ENCODE results near the gene RASGRP3. TPM values are rescaled to one million over a fixed set of nuclear protein-coding genes. Genes with fewer than 3 reads are reported as not detected.

The RASGRP3 gene
- total and polyA plus RNA-seq, 2 of the 13 experiments (the other 11 are each of a cell fraction or from before 2014, with no cell fraction given) = 0.01 TPM; not detected in 1

DNA sequence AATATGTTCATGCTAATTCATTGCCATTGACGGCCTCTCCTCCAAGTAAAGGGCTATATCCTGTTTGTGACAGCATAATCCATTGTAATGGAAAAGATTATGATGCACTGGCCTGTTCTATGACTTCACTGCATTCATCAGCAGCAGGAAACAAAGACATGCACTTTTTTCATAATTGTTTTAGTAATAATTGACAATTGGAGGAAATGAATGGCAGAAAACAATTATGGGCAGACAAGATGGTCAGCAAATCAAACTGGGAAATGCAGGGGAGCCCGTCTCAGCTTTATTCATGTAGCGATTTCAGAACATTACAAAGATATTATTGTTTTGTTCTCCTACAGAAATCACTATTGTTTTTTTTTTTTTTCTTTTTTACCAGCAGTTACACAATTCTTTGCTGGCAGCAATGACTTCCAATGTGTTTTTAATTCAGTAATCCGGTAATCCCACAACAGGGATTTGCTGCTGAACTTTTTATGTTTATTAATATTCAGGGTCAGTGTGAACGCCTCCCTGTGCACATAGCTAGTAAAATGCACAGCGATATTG, 33.8 kb upstream of the RASGRP3 start:
- CTCF ChIA-PET (ENCODE audit: low intra/inter-chr PET ratio, low total read pairs) = no interaction called here
- peak overlapping the region; percentile 34 for H2AFZ ChIP-seq (ENCODE audit: low read length)
- H4K20me1 ChIP-seq (ENCODE audit: insufficient read depth, low read length) = no peaks in the 10 kb centered on the region
- POLR2A ChIA-PET = no interaction called here
- no peak overlapping the region for H3K9ac ChIP-seq (ENCODE audit: insufficient read depth, low read depth, low read length)
- H3K27ac ChIP-seq (ENCODE audit: extremely low read length, insufficient read depth, low read length) = no peak overlapping the region
- 13% methylated on average over 6 of the region's 6 CpGs for WGBS (ENCODE audit: low lambda C conversion rate)
- in situ Hi-C loops (cut with HindIII; ENCODE audit: extremely low pct_ligation_motif_present, low pct_unique_long_range_greater_than_20kb) (no loop called here), intact Hi-C loops (cut with micrococcal nuclease; ENCODE audit: unreplicated experiment) (loop anchor here (5.0 kb wide), 1 partner anchor 60 kb away; no protein-coding TSS in a partner anchor)
- H3K36me3 ChIP-seq (replicated peaks in 1 of 2; ENCODE audit: control insufficient read depth in 1 of 2, insufficient read depth in 2 of 2, low read length in 2 of 2) = no peaks in the 10 kb centered on the region
- DNase-seq (ENCODE audit: low spot score) (no peak), FAIRE-seq (no peak), ATAC-seq (no peak)
- BruUV-seq (replicated peaks) = no TSS peak
- TF ChIP-seq SALL1 (CRISPR knock-in tag; IDR thresholded peaks at IDR 0.05) = no peak
- TF ChIP-seq ZNF563 (CRISPR knock-in tag; IDR thresholded peaks at IDR 0.05) = no peak
- TF ChIP-seq HDAC2 (CRISPR knock-in tag; IDR thresholded peaks at IDR 0.05) = no peak
- no peak for TF ChIP-seq ZFP36L2 (CRISPR knock-in tag; IDR thresholded peaks at IDR 0.05)
- TF ChIP-seq, protein P1, sequence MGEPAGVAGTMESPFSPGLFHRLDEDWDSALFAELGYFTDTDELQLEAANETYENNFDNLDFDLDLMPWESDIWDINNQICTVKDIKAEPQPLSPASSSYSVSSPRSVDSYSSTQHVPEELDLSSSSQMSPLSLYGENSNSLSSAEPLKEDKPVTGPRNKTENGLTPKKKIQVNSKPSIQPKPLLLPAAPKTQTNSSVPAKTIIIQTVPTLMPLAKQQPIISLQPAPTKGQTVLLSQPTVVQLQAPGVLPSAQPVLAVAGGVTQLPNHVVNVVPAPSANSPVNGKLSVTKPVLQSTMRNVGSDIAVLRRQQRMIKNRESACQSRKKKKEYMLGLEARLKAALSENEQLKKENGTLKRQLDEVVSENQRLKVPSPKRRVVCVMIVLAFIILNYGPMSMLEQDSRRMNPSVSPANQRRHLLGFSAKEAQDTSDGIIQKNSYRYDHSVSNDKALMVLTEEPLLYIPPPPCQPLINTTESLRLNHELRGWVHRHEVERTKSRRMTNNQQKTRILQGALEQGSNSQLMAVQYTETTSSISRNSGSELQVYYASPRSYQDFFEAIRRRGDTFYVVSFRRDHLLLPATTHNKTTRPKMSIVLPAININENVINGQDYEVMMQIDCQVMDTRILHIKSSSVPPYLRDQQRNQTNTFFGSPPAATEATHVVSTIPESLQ (CRISPR knock-in tag; conservative IDR thresholded peaks at IDR 0.05) = no peak
- TF ChIP-seq DPF2 (CRISPR knock-in tag; IDR thresholded peaks at IDR 0.05; ENCODE audit: borderline replicate concordance, low read depth) = no peak
- no peak for TF ChIP-seq NR2C2 (CRISPR knock-in tag; IDR thresholded peaks at IDR 0.05; ENCODE audit: borderline replicate concordance)
- no peak for TF ChIP-seq MED8 (CRISPR knock-in tag; IDR thresholded peaks at IDR 0.05; ENCODE audit: insufficient replicate concordance)
- TF ChIP-seq, protein P2, sequence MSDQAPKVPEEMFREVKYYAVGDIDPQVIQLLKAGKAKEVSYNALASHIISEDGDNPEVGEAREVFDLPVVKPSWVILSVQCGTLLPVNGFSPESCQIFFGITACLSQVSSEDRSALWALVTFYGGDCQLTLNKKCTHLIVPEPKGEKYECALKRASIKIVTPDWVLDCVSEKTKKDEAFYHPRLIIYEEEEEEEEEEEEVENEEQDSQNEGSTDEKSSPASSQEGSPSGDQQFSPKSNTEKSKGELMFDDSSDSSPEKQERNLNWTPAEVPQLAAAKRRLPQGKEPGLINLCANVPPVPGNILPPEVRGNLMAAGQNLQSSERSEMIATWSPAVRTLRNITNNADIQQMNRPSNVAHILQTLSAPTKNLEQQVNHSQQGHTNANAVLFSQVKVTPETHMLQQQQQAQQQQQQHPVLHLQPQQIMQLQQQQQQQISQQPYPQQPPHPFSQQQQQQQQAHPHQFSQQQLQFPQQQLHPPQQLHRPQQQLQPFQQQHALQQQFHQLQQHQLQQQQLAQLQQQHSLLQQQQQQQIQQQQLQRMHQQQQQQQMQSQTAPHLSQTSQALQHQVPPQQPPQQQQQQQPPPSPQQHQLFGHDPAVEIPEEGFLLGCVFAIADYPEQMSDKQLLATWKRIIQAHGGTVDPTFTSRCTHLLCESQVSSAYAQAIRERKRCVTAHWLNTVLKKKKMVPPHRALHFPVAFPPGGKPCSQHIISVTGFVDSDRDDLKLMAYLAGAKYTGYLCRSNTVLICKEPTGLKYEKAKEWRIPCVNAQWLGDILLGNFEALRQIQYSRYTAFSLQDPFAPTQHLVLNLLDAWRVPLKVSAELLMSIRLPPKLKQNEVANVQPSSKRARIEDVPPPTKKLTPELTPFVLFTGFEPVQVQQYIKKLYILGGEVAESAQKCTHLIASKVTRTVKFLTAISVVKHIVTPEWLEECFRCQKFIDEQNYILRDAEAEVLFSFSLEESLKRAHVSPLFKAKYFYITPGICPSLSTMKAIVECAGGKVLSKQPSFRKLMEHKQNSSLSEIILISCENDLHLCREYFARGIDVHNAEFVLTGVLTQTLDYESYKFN (CRISPR knock-in tag; conservative IDR thresholded peaks at IDR 0.05) = no peak
- TF ChIP-seq, protein P3, sequence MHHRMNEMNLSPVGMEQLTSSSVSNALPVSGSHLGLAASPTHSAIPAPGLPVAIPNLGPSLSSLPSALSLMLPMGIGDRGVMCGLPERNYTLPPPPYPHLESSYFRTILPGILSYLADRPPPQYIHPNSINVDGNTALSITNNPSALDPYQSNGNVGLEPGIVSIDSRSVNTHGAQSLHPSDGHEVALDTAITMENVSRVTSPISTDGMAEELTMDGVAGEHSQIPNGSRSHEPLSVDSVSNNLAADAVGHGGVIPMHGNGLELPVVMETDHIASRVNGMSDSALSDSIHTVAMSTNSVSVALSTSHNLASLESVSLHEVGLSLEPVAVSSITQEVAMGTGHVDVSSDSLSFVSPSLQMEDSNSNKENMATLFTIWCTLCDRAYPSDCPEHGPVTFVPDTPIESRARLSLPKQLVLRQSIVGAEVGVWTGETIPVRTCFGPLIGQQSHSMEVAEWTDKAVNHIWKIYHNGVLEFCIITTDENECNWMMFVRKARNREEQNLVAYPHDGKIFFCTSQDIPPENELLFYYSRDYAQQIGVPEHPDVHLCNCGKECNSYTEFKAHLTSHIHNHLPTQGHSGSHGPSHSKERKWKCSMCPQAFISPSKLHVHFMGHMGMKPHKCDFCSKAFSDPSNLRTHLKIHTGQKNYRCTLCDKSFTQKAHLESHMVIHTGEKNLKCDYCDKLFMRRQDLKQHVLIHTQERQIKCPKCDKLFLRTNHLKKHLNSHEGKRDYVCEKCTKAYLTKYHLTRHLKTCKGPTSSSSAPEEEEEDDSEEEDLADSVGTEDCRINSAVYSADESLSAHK (CRISPR knock-in tag; IDR thresholded peaks at IDR 0.05; ENCODE audit: borderline replicate concordance) = no peak
- TF ChIP-seq, protein P4, sequence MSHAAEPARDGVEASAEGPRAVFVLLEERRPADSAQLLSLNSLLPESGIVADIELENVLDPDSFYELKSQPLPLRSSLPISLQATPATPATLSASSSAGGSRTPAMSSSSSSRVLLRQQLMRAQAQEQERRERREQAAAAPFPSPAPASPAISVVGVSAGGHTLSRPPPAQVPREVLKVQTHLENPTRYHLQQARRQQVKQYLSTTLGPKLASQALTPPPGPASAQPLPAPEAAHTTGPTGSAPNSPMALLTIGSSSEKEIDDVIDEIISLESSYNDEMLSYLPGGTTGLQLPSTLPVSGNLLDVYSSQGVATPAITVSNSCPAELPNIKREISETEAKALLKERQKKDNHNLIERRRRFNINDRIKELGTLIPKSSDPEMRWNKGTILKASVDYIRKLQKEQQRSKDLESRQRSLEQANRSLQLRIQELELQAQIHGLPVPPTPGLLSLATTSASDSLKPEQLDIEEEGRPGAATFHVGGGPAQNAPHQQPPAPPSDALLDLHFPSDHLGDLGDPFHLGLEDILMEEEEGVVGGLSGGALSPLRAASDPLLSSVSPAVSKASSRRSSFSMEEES (CRISPR knock-in tag; IDR thresholded peaks at IDR 0.05) = no peak
- no peak for TF ChIP-seq ZNF17 (CRISPR knock-in tag; IDR thresholded peaks at IDR 0.05)
- no peak for TF ChIP-seq CEBPG (CRISPR knock-in tag; IDR thresholded peaks at IDR 0.05)
- no peak for TF ChIP-seq ZNF703 (CRISPR knock-in tag; IDR thresholded peaks at IDR 0.05; ENCODE audit: borderline replicate concordance)
- no peak for TF ChIP-seq STAG1 (CRISPR knock-in tag; IDR thresholded peaks at IDR 0.05)
- H3K79me2 ChIP-seq (ENCODE audit: insufficient read depth, low read length) = no peaks in the 10 kb centered on the region
- H3K9me3 ChIP-seq (ENCODE audit: low read length) = no peaks in the 10 kb centered on the region
- H3K4me1 ChIP-seq (ENCODE audit: insufficient read depth, low read length) = 0 out of 2 replicates have a peak, but pooled peaks cover 6% of the 10 kb centered on the region
- H3K4me2 ChIP-seq (ENCODE audit: low read depth, low read length) = no peak overlapping the region
- H3K27me3 ChIP-seq (ENCODE audit: control insufficient read depth in 1 of 2, insufficient read depth in 2 of 2, low read length in 2 of 2) = no peaks in the 10 kb centered on the region
- no peak overlapping the region for H3K4me3 ChIP-seq (replicated peaks in 1 of 3; ENCODE audit: insufficient read depth in 1 of 3, low read depth in 2 of 3, low read length in 3 of 3)
